ENCODE measurements around the gene TLX2. TPM values are rescaled to one million over a fixed set of nuclear protein-coding genes. Genes with fewer than 3 reads are reported as not detected.

Gene TLX2
- total and polyA plus RNA-seq, 2 donors (not counting 3 experiments of a cell fraction or from before 2014, with no cell fraction given), result not detected

GRCh38 chr2:74532222-74532621, 18.0 kb downstream of the TLX2 start:
- Histone ChIP-seq H3K36me3 (ENCODE audit: control insufficient read depth in 2 of 2, extremely low read depth in 1 of 2, insufficient read depth in 2 of 2, low read length in 2 of 2) (peaks cover 4 to 14% of the 10 kb centered on the region in 2 experiments), H3K9me3 (replicated peaks; ENCODE audit: control insufficient read depth, insufficient read depth, low read length) (no peaks in the 10 kb centered on the region), H3K9me1 (replicated peaks; ENCODE audit: control insufficient read depth, extremely low read depth, insufficient read depth, low read length) (no peaks in the 10 kb centered on the region), H3K27me3 (ENCODE audit: control insufficient read depth in 2 of 2, insufficient read depth in 2 of 2, low read length in 2 of 2) (no peaks in the 10 kb centered on the region), H3K79me2 (ENCODE audit: control insufficient read depth, insufficient read depth, low read length) (peaks cover 19% of the 10 kb centered on the region), H3K27ac (ENCODE audit: insufficient read depth, low read depth, low read length) (no peak overlapping the region), H3K4me3 (replicated peaks in 1 of 3; ENCODE audit: insufficient read depth in 1 of 3, low read depth in 1 of 3, low read length in 3 of 3) (no peak overlapping the region), H3K4me2 (ENCODE audit: insufficient read depth, low read length) (no peak overlapping the region), H4K20me1 (replicated peaks; ENCODE audit: control insufficient read depth, extremely low read depth, insufficient read depth, low read length) (no peaks in the 10 kb centered on the region), H3K9ac (replicated peaks; ENCODE audit: extremely low read depth, insufficient read depth, low read length) (no peak overlapping the region), H2AFZ (ENCODE audit: low read depth, low read length) (no peak overlapping the region), H3K4me1 (ENCODE audit: control insufficient read depth, extremely low read depth, insufficient read depth, low read length) (peaks cover 20% of the 10 kb centered on the region)
- TF ChIP-seq EZH2 (IDR thresholded peaks at IDR 0.05; ENCODE audit: borderline replicate concordance, low read depth, low read length, severe bottlenecking) (no peak), POLR2A (IDR thresholded peaks at IDR 0.05; ENCODE audit: low read depth, low read length) (no peak), MYC (IDR thresholded peaks at IDR 0.05; ENCODE audit: low read depth, low read length) (no peak), GATA2 (IDR thresholded peaks at IDR 0.05; ENCODE audit: insufficient read depth, insufficient read length, low read depth, low read length) (no peak), JUN (IDR thresholded peaks at IDR 0.05; ENCODE audit: borderline replicate concordance, insufficient read depth, insufficient read length, low read depth) (no peak), POLR2AphosphoS5 (IDR thresholded peaks at IDR 0.05; ENCODE audit: insufficient read depth, low read depth, low read length) (no peak)
- TF ChIP-seq, protein P1, sequence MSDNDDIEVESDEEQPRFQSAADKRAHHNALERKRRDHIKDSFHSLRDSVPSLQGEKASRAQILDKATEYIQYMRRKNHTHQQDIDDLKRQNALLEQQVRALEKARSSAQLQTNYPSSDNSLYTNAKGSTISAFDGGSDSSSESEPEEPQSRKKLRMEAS (IDR thresholded peaks at IDR 0.05; ENCODE audit: insufficient read depth, insufficient read length), result no peak
- TF ChIP-seq, protein P2, sequence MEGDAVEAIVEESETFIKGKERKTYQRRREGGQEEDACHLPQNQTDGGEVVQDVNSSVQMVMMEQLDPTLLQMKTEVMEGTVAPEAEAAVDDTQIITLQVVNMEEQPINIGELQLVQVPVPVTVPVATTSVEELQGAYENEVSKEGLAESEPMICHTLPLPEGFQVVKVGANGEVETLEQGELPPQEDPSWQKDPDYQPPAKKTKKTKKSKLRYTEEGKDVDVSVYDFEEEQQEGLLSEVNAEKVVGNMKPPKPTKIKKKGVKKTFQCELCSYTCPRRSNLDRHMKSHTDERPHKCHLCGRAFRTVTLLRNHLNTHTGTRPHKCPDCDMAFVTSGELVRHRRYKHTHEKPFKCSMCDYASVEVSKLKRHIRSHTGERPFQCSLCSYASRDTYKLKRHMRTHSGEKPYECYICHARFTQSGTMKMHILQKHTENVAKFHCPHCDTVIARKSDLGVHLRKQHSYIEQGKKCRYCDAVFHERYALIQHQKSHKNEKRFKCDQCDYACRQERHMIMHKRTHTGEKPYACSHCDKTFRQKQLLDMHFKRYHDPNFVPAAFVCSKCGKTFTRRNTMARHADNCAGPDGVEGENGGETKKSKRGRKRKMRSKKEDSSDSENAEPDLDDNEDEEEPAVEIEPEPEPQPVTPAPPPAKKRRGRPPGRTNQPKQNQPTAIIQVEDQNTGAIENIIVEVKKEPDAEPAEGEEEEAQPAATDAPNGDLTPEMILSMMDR (IDR thresholded peaks at IDR 0.05; ENCODE audit: extremely low read depth in 1 of 2, insufficient read depth in 1 of 2, low read depth in 1 of 2, low read length in 2 of 2), result peak; percentile 5 to 11
- POLR2A ChIA-PET, result no interaction called here
- peak; percentile 45 for DNase-seq (ENCODE audit: low read depth, low spot score)
- dilution Hi-C loops (cut with MboI; ENCODE audit: extremely low pct_ligation_motif_present, low sequenced_read_pairs), result no loop called here
- intact Hi-C loops (cut with micrococcal nuclease), result loop anchor here (2.0 to 5.0 kb wide), 3 partner anchors 35 to 281 kb away; partner anchors contain the start of gene LBX2
- CTCF ChIA-PET, result interaction anchor here (0.5 to 5.2 kb wide), 26 partner anchors 13 to 708 kb away, joined by 3 to 82 read pairs (median 5); partner anchors contain the start of genes CCDC142, LBX2, MOGS and PCGF1
- FAIRE-seq, result peak; percentile 75
- no TSS peak for BruUV-seq (replicated peaks)
